Stimulated activated CD4-positive, alpha-beta T cell treated with anti-CD3 and anti-CD28 coated beads, Interleukin-1b, Interleukin-23, amount 100 ng/mL, for 1 hour (primary cell): ENCODE results near the gene TARP.
"Not testable (repeated sequence)": the region's sequence is repeated elsewhere in the genome, so short reads cannot be mapped to it uniquely, and the experiment has no call there.

Source experiments
- DNase-seq, 2 donors: peaks; one replicate each; pipeline ENCODE4 v3.0.0-alpha.2; 2020; ENCODE audit warnings: low read depth in 2 of 2

Gene TARP

GRCh38 chr7:38299275-38299931 lies 26.0 kb upstream of the TARP start:
- no peak for DNase-seq

- DNase-seq: no peak
Measured at GRCh38 chr7:38296059-38296857, 22.8 kb upstream of the TARP start.

- no peak for DNase-seq
Measured at GRCh38 chr7:38294926-38295325, 21.5 kb upstream of the TARP start.

- DNase-seq: no peak
Measured at GRCh38 chr7:38292442-38292841, 19.0 kb upstream of the TARP start.

- no peak for DNase-seq
Measured at GRCh38 chr7:38291650-38292049, 18.2 kb upstream of the TARP start.

GRCh38 chr7:38291117-38291647 lies 17.7 kb upstream of the TARP start:
- no peak for DNase-seq

- DNase-seq: no peak
Measured at GRCh38 chr7:38284553-38284952, 11.1 kb upstream of the TARP start.

GRCh38 chr7:38283809-38284208 lies 10.4 kb upstream of the TARP start:
- DNase-seq: no peak

GRCh38 chr7:38283107-38283506 lies 9.7 kb upstream of the TARP start:
- DNase-seq: no peak

- DNase-seq: no peak
Measured at GRCh38 chr7:38282081-38282480, 8.6 kb upstream of the TARP start.

- DNase-seq: no peak
Measured at GRCh38 chr7:38281266-38281665, 7.8 kb upstream of the TARP start.

GRCh38 chr7:38280707-38281106 lies 7.3 kb upstream of the TARP start:
- DNase-seq: no peak

- DNase-seq: no peak
Measured at GRCh38 chr7:38280000-38280399, 6.6 kb upstream of the TARP start.

GRCh38 chr7:38276096-38276877 lies 2.9 kb upstream of the TARP start:
- no peak for DNase-seq

GRCh38 chr7:38274927-38275620 lies 1.6 kb upstream of the TARP start:
- no peak for DNase-seq

GRCh38 chr7:38274486-38274885 lies 1.1 kb upstream of the TARP start:
- no peak for DNase-seq

GRCh38 chr7:38270405-38270804 lies 3.0 kb downstream of the TARP start:
- DNase-seq: not testable (repeated sequence)

- DNase-seq: not testable (repeated sequence)
Measured at GRCh38 chr7:38269704-38270346, 3.6 kb downstream of the TARP start.

- not testable (repeated sequence) for DNase-seq
Measured at GRCh38 chr7:38265958-38266357, 7.5 kb downstream of the TARP start.

- not testable (repeated sequence) for DNase-seq
Measured at GRCh38 chr7:38264602-38265001, 8.8 kb downstream of the TARP start.

GRCh38 chr7:38263274-38263673 lies 10.2 kb downstream of the TARP start:
- not testable (repeated sequence) for DNase-seq
